H9 (cell line): ENCODE results near the gene UCP3. TPM values are rescaled to one million over a fixed set of nuclear protein-coding genes. Genes with fewer than 3 reads are reported as not detected.

Source experiments
- DNase-seq: peaks from one replicate; pipeline ENCODE4 v3.0.0-alpha.2; 2017
- H2AFZ ChIP-seq: one replicate; pipeline ENCODE4 v1.6.1; 2013; ENCODE audit warnings: mild to moderate bottlenecking, low read length, control low read depth, moderate library complexity
- H2AK5ac ChIP-seq: 2 replicates; pipeline ENCODE4 v1.6.1; 2013; ENCODE audit warnings: low read length, control low read depth, mixed read lengths; ENCODE audit not compliant: insufficient read length
- H2BK120ac ChIP-seq: one replicate; pipeline ENCODE4 v1.6.1; 2013; ENCODE audit warnings: low read depth, mild to moderate bottlenecking, low read length, control low read depth, inconsistent platforms; ENCODE audit not compliant: poor library complexity, severe bottlenecking
- H2BK12ac ChIP-seq: 2 replicates; pipeline ENCODE4 v1.6.1; 2013; ENCODE audit warnings: low read length, control low read depth, mixed read lengths, low read depth; ENCODE audit not compliant: insufficient read length
- H2BK15ac ChIP-seq: 2 replicates; pipeline ENCODE4 v1.6.1; 2013; ENCODE audit warnings: low read depth, low read length, control low read depth
- H2BK20ac ChIP-seq: one replicate; pipeline ENCODE4 v1.6.1; 2013; ENCODE audit warnings: low read depth, mild to moderate bottlenecking, low read length, control low read depth, inconsistent platforms; ENCODE audit not compliant: poor library complexity, severe bottlenecking
- H2BK5ac ChIP-seq: 2 replicates; pipeline ENCODE4 v1.6.1; 2013; ENCODE audit warnings: low read length, control low read depth, mixed read lengths; ENCODE audit not compliant: insufficient read length
- H3K14ac ChIP-seq: 2 replicates; pipeline ENCODE4 v1.6.1; 2013; ENCODE audit warnings: low read length, control low read depth; ENCODE audit not compliant: insufficient read depth
- H3K18ac ChIP-seq: 2 replicates; pipeline ENCODE4 v1.6.1; 2013; ENCODE audit warnings: low read depth, mild to moderate bottlenecking, mixed read lengths, low read length, control low read depth; ENCODE audit not compliant: insufficient read length
- H3K23ac ChIP-seq: 2 replicates; pipeline ENCODE4 v1.6.1; 2013; ENCODE audit warnings: low read length, control low read depth, mixed read lengths, low read depth; ENCODE audit not compliant: insufficient read length
- H3K23me2 ChIP-seq: 2 replicates; pipeline ENCODE4 v1.6.1; 2013; ENCODE audit warnings: low read depth, mild to moderate bottlenecking, mixed read lengths, low read length, control low read depth; ENCODE audit not compliant: insufficient read length, poor library complexity, severe bottlenecking
- H3K27ac ChIP-seq: 2 replicates; pipeline ENCODE4 v1.5.1; 2013; ENCODE audit warnings: low read length, control low read depth, mixed read lengths, low read depth; ENCODE audit not compliant: insufficient read length
- H3K27me3 ChIP-seq: 2 replicates; pipeline ENCODE4 v1.6.1; 2013; ENCODE audit warnings: low read length, control low read depth, inconsistent platforms; ENCODE audit not compliant: insufficient read depth
- H3K4ac ChIP-seq: 2 replicates; pipeline ENCODE4 v1.6.1; 2013; ENCODE audit warnings: low read depth, mild to moderate bottlenecking, control low read depth, inconsistent platforms, low read length, moderate library complexity
- H3K4me1 ChIP-seq: 2 replicates; pipeline ENCODE4 v1.6.1; 2013; ENCODE audit warnings: low read length, control low read depth, inconsistent platforms; ENCODE audit not compliant: insufficient read depth
- H3K4me2 ChIP-seq: 2 replicates; pipeline ENCODE4 v1.6.1; 2013; ENCODE audit warnings: low read length, control low read depth, mixed read lengths; ENCODE audit not compliant: insufficient read length, insufficient read depth
- H3K56ac ChIP-seq: 2 replicates; pipeline ENCODE4 v1.6.1; 2013; ENCODE audit warnings: low read depth, mild to moderate bottlenecking, mixed read lengths, low read length, control low read depth; ENCODE audit not compliant: insufficient read length
- H3K79me1 ChIP-seq: 2 replicates; pipeline ENCODE4 v1.6.1; 2013; ENCODE audit warnings: low read depth, mild to moderate bottlenecking, moderate library complexity, low read length, control low read depth, inconsistent platforms; ENCODE audit not compliant: insufficient read depth, poor library complexity, severe bottlenecking
- H3K79me2 ChIP-seq: 2 replicates; pipeline ENCODE4 v1.6.1; 2013; ENCODE audit warnings: low read length, control low read depth, inconsistent platforms; ENCODE audit not compliant: insufficient read depth
- H3K9ac ChIP-seq: 2 replicates; pipeline ENCODE4 v1.6.1; 2013; ENCODE audit warnings: low read length, control low read depth, mixed read lengths; ENCODE audit not compliant: insufficient read length; ENCODE audit errors: extremely low read depth
- H3K9me3 ChIP-seq: one replicate; pipeline ENCODE4 v1.6.1; 2013; ENCODE audit warnings: low read depth, low read length, inconsistent platforms; ENCODE audit not compliant: control insufficient read depth
- H3T11ph ChIP-seq: one replicate; pipeline ENCODE4 v1.6.1; 2013; ENCODE audit warnings: mild to moderate bottlenecking, low read length, control low read depth, inconsistent platforms
- H4K20me1 ChIP-seq: one replicate; pipeline ENCODE4 v1.6.1; 2013; ENCODE audit not compliant: control insufficient read depth, insufficient read length, insufficient read depth
- H4K5ac ChIP-seq: 2 replicates; pipeline ENCODE4 v1.6.1; 2013; ENCODE audit warnings: low read depth, mild to moderate bottlenecking, mixed read lengths, low read length, control low read depth; ENCODE audit not compliant: insufficient read length
- H4K8ac ChIP-seq: replicated peaks from 2 replicates; pipeline ENCODE4 v1.6.1; 2013; ENCODE audit warnings: low read length, control low read depth, mixed read lengths, low read depth; ENCODE audit not compliant: insufficient read length
- H4K91ac ChIP-seq: 2 replicates; pipeline ENCODE4 v1.6.1; 2013; ENCODE audit warnings: low read depth, mild to moderate bottlenecking, moderate library complexity, mixed read lengths, low read length, control low read depth; ENCODE audit not compliant: insufficient read length
- H3K27ac Mint-ChIP-seq, 3 experiments: 2 replicates in 2 of 3; 3 replicates in 1 of 3; pipeline ENCODE4 v1.8.0; 2020 to 2021; ENCODE audit warnings: mixed read lengths in 3 of 3, mild to moderate bottlenecking in 1 of 3, moderate library complexity in 1 of 3
- H3K27me3 Mint-ChIP-seq: 2 replicates; pipeline ENCODE4 v1.8.0; 2021; ENCODE audit warnings: low read depth, mild to moderate bottlenecking, moderate library complexity, mixed read lengths
- H3K36me3 Mint-ChIP-seq, 3 experiments: 2 replicates in 2 of 3; 3 replicates in 1 of 3; pipeline ENCODE4 v1.8.0; 2020 to 2021; ENCODE audit warnings: low read depth in 3 of 3, mixed read lengths in 3 of 3; ENCODE audit not compliant: insufficient read depth in 1 of 3
- H3K4me1 Mint-ChIP-seq, 2 experiments: 2 replicates each; pipeline ENCODE4 v1.8.0; 2020; ENCODE audit warnings: mixed read lengths in 2 of 2
- H3K4me3 Mint-ChIP-seq, 2 experiments: 2 replicates in 1 of 2; 3 replicates in 1 of 2; pipeline ENCODE4 v1.8.0; 2020 to 2021; ENCODE audit warnings: mild to moderate bottlenecking in 2 of 2, mixed read lengths in 2 of 2, moderate library complexity in 1 of 2
- H3K9me3 Mint-ChIP-seq, 2 experiments: 2 replicates in 1 of 2; 3 replicates in 1 of 2; pipeline ENCODE4 v1.8.0; 2020; ENCODE audit warnings: mild to moderate bottlenecking in 2 of 2, mixed read lengths in 2 of 2, moderate library complexity in 1 of 2
- CTCF ChIP-seq: fragments of 200-600 bp; sonication (generic); conservative IDR thresholded peaks from 3 replicates; pipeline ENCODE4 v1.8.0; 2021; ENCODE audit warnings: antibody characterized with exemption, mild to moderate bottlenecking
- WGBS: extraction: QIAGEN DNeasy Blood & Tissue Kit; methylation state at CpG from one replicate; pipeline ENCODE4 v1.1.7; 2013; ENCODE audit warnings: missing lambda C conversion rate, low lambda C conversion rate, mixed read lengths; ENCODE audit not compliant: insufficient read length; ENCODE audit errors: extremely low coverage; 5-methylcytosine and 5-hydroxymethylcytosine counted together
- total RNA-seq: library from RNA; stranded (reverse); gene quantifications from 2 replicates; pipeline ENCODE4 v1.2.1, GENCODE V29; 2021

The UCP3 gene
- total RNA-seq, 1 experiment from 2014 or later = 0.85 TPM

GRCh38 chr11:74013141-74013540, 4.3 kb upstream of the UCP3 start:
- Histone ChIP-seq H3T11ph (no peak overlapping the region), H2BK15ac (no peak overlapping the region), H4K20me1 (no peaks in the 10 kb centered on the region), H3K14ac (no peak overlapping the region), H2BK5ac (no peak overlapping the region), H3K56ac (no peak overlapping the region), H4K5ac (no peak overlapping the region), H3K4me1 (no peaks in the 10 kb centered on the region), H3K79me1 (no peaks in the 10 kb centered on the region), H3K4ac (no peak overlapping the region), H3K79me2 (no peaks in the 10 kb centered on the region), H4K91ac (no peak overlapping the region), H2BK20ac (no peak overlapping the region), H3K9ac (no peak overlapping the region), H3K27ac (no peak overlapping the region), H3K23me2 (no peaks in the 10 kb centered on the region), H4K8ac (no peak overlapping the region), H2BK12ac (no peak overlapping the region), H2AK5ac (no peak overlapping the region), H3K18ac (no peak overlapping the region), H3K23ac (no peak overlapping the region), H3K27me3 (no peaks in the 10 kb centered on the region), H3K4me2 (no peak overlapping the region), H2AFZ (no peak overlapping the region), H3K9me3 (no peaks in the 10 kb centered on the region), H2BK120ac (no peak overlapping the region)
- Mint-ChIP-seq H3K9me3 (no peaks in the 10 kb centered on the region), H3K27me3 (no peaks in the 10 kb centered on the region; the same call in 1 of the 2 replicates), H3K4me1 (peaks cover 11 to 23% of the 10 kb centered on the region in 2 experiments), H3K36me3 (peaks cover 0 to 21% (median 12%) of the 10 kb centered on the region in 3 experiments; a peak in 5 of 7 replicates), H3K4me3 (no peak overlapping the region), H3K27ac (no peak overlapping the region)
- DNase-seq = no peak
- TF ChIP-seq CTCF = no peak
- WGBS = no CpG with 5 or more reads among the region's 8 CpGs
